Suppressor macrophage (primary cell): ENCODE measurements around the gene RAD51AP2.

ENCODE experiments used
- DNase-seq, 4 experiments: peaks; one replicate each; pipeline ENCODE4 v3.0.0-alpha.2; 2020 to 2022

The RAD51AP2 gene

GRCh38 chr2:17470855-17471641 is 47.2 kb downstream of the RAD51AP2 start:
- peak in 3 of 4 experiments; percentile 17 to 34 (median 31) for DNase-seq

GRCh38 chr2:17461087-17461475 is 57.2 kb downstream of the RAD51AP2 start:
- DNase-seq = no peak
